Colonic mucosa (tissue), 4 donors: Measurements from ENCODE around the gene FRMD8. TPM values are rescaled to one million over a fixed set of nuclear protein-coding genes. Genes with fewer than 3 reads are reported as not detected.
A peak's percentile ranks its signal among the peaks of the same experiment; 100 is the strongest.

Source experiments
- DNase-seq: peaks from one replicate; pipeline ENCODE4 v3.0.0-alpha.2; 2020
- H3K27ac ChIP-seq: fragments of 200-600 bp; one replicate; pipeline ENCODE4 v1.8.0; 2021
- H3K27me3 ChIP-seq: fragments of 200-600 bp; one replicate; pipeline ENCODE4 v1.8.0; 2021
- H3K36me3 ChIP-seq: fragments of 200-600 bp; one replicate; pipeline ENCODE4 v1.8.0; 2021
- H3K4me1 ChIP-seq: fragments of 200-600 bp; one replicate; pipeline ENCODE4 v1.8.0; 2021; ENCODE audit warnings: mild to moderate bottlenecking
- H3K4me3 ChIP-seq: fragments of 200-600 bp; one replicate; pipeline ENCODE4 v1.8.0; 2021
- H3K9ac ChIP-seq, 2 donors: one replicate each; pipeline ENCODE4 v1.7.0; 2013; ENCODE audit warnings: control low read depth in 2 of 2, low read depth in 2 of 2, low read length in 2 of 2
- H3K9me3 ChIP-seq: fragments of 200-600 bp; one replicate; pipeline ENCODE4 v1.8.0; 2021
- intact Hi-C: fragments of 100-400 bp; cut with DNase I; formaldehyde crosslinking; loops from one replicate; pipeline ENCODE4 v1.14.1; 2022
- total RNA-seq, 2 donors: library from RNA; stranded (reverse); fragmentation: NEBNext Ultra II Directional in 1 of 2; extraction: Animal tissue kit (Norgen Biotek cat#: 25700) in 1 of 2; gene quantifications; one replicate each; pipeline ENCODE4 v1.2.1, GENCODE V29; 2021
- TF ChIP-seq, protein P1 (sequence below): fragments of 200-600 bp; IDR thresholded peaks from one replicate; pipeline ENCODE4 v1.8.0; 2022; ENCODE audit warnings: antibody characterized with exemption, mild to moderate bottlenecking
- donor health status: healthy.
- donor health status: DM: no; HTN: no; CAD: no.
- donor health status: DM: no; HTN: no; CAD: no.

The FRMD8 gene
- total RNA-seq, 2 donors from 2014 or later: 30.7 to 43.9 TPM

DNA sequence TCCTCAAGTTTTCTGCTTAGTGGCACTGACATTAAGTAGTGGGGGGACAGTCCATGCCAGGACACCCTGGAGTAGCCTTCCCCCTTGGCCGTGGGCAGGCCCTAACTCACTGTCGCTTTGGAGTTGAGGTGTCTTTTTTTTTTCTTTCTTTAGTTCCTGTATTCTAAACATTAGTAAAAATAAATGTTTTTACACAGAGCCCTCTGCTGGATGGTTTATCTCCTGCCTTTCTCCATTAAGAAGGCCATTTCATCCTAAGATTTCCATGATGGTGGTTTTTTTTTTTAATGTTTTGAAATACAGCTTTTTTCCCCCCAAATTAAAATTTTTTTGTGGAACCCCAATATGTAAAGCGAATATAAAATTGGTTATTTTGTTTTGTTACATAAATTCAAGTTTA, 33.7 kb upstream of the FRMD8 start:
- Histone ChIP-seq H3K9ac (no peak overlapping the region), H3K36me3 (peaks cover 27% of the 10 kb centered on the region), H3K4me1 (no peaks in the 10 kb centered on the region), H3K4me3 (no peak overlapping the region), H3K27ac (no peak overlapping the region), H3K27me3 (no peaks in the 10 kb centered on the region), H3K9me3 (no peaks in the 10 kb centered on the region)
- intact Hi-C loops: no loop called here
- DNase-seq: no peak
- TF ChIP-seq, protein P1, sequence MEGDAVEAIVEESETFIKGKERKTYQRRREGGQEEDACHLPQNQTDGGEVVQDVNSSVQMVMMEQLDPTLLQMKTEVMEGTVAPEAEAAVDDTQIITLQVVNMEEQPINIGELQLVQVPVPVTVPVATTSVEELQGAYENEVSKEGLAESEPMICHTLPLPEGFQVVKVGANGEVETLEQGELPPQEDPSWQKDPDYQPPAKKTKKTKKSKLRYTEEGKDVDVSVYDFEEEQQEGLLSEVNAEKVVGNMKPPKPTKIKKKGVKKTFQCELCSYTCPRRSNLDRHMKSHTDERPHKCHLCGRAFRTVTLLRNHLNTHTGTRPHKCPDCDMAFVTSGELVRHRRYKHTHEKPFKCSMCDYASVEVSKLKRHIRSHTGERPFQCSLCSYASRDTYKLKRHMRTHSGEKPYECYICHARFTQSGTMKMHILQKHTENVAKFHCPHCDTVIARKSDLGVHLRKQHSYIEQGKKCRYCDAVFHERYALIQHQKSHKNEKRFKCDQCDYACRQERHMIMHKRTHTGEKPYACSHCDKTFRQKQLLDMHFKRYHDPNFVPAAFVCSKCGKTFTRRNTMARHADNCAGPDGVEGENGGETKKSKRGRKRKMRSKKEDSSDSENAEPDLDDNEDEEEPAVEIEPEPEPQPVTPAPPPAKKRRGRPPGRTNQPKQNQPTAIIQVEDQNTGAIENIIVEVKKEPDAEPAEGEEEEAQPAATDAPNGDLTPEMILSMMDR: peak; percentile 14

DNA sequence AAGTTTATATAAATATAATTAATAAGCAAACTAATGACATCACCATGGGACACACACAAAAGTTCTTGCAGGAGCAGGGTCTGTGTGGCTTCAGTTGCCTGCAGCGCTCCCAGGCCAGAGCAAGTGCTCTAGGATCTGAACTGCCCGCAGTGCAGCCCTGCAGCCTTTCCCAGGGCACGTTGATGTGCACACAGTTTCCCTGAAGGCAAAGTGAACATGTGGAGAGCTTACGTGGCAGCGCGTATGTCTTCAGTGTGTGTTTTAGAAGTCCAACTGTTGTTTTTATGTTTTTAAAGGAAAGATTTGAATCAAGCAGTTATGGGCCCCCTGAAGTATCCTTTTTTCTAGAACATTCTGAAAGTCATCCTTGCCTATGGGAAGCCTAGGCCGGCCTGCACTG, 33.1 kb upstream of the FRMD8 start:
- no peaks in the 10 kb centered on the region for H3K4me1 ChIP-seq
- no peaks in the 10 kb centered on the region for H3K27me3 ChIP-seq
- TF ChIP-seq, protein P1: no peak
- H3K4me3 ChIP-seq: no peak overlapping the region
- no peak overlapping the region for H3K9ac ChIP-seq
- intact Hi-C loops: no loop called here
- no peaks in the 10 kb centered on the region for H3K9me3 ChIP-seq
- no peak overlapping the region for H3K27ac ChIP-seq
- peaks cover 27% of the 10 kb centered on the region for H3K36me3 ChIP-seq
- DNase-seq: no peak

DNA sequence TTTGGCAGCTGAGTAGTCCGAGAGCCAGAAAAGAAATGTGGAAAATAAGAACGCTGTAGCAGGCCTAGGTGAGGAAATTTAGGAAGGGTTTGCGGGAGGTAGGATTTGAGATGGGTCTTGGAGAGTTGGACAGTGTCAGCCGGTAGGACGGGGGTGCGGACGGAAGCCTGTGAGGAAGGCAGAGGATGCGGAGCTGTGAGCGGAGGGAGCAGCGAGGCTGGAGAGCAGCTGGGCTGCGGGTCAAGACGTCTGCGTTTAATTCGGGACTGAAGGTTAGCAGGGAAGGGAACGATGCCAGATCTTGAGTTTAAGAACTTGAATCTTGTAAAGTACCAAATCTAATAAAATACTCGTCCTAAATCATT, 32.6 kb upstream of the FRMD8 start:
- Histone ChIP-seq H3K36me3 (peaks cover 22% of the 10 kb centered on the region), H3K4me3 (peak overlapping the region; percentile 77), H3K9me3 (no peaks in the 10 kb centered on the region), H3K9ac (peak overlapping the region in 1 of 2 donors; percentile 77), H3K27ac (peak overlapping the region; percentile 56), H3K4me1 (no peaks in the 10 kb centered on the region), H3K27me3 (no peaks in the 10 kb centered on the region)
- DNase-seq: no peak
- TF ChIP-seq, protein P1: no peak
- intact Hi-C loops: no loop called here

DNA sequence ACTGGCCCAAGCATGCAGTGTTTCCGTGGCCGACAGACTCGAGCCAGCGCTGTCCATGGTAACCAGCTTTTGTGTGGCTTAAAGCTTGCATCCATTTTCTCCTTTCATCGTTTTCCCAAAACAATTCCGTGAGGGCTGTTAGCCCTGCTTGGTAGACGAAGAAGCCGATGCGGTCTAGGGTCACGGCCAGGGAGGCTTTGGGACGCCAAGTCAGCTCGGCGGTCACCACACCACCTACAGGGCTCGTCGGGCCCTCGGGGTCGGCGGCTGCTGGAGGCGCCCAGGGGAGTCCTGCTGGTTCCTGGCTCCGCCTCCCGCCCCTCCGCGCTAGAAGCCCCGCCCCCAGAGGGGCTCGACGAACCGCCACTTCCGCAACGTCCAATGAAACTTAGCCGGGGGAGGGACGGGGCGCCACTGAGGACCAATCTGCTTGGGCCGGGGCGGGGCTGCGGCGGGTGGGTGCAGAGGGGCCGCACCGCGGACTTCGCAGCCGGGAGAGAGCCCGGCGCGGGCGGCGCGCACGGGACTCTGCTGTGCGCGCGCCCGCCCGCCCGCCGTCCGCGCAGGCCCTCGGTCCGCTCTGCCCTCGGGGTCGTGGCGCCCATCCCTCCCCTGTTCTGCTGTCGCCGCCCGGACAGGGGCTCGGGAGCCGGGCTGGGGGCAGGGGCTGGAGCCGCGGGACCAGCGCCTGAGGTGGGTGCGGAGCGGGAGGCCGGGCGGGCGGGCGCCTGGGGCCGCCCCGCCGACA, 32.0 kb upstream of the FRMD8 start, which contains the start of gene TIGD3:
Gene TIGD3 (plus strand): TSS at position 487 of the 748 bp plus-strand sequence. CDS start 1,058 bp downstream, outside the sequence.
- Histone ChIP-seq H3K27me3 (no peaks in the 10 kb centered on the region), H3K9me3 (no peaks in the 10 kb centered on the region), H3K27ac (peak within 1 kb of the TSS; percentile 56), H3K4me1 (no peaks in the 10 kb centered on the region), H3K4me3 (peak within 1 kb of the TSS; percentile 77), H3K9ac (peak within 1 kb of the TSS; percentile 75 to 77), H3K36me3 (peaks cover 21% of the 10 kb centered on the region)
- intact Hi-C loops: no loop called here
- peak; percentile 99 for DNase-seq
- TF ChIP-seq, protein P1: no peak

DNA sequence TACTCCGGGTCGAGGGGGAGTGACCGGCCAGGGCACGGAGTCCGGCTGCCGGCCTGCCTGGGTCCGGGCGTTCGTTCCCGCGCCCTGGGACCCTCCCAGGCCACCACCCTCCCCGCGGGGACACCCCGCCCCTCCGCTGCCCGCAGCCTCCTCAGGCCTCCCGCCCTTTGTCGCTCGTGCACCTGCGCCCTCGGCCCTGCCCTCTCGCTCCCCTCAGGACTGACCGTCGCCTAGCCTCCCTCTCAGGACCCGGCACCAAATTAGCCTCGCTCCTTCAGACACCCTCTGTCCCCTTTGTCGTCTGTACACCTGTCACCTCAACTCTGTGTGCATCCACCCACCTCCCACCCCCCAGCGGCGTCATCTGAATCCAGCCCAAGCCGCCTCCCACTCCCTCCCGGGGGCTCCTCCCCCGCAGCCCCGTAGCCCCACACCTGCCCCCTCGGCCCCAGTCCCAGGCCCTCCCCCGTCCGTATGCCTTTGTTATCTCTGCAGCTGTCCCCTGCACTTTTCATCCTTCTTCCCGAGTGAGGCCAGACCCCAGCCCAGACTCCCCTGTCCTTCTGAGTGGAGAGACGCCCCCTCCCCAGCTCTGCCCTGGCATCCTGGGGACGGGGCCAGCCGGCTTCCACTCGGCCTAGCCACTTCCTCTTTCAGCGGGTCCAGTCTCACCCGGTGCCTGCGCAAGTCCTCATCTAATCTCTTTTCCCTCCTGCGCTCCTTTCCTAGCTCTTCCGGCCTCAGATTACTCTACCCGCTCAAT, 31.2 kb upstream of the FRMD8 start:
- Histone ChIP-seq H3K27me3 (no peaks in the 10 kb centered on the region), H3K4me3 (peak overlapping the region; percentile 77), H3K36me3 (peaks cover 16% of the 10 kb centered on the region), H3K27ac (no peak overlapping the region), H3K9me3 (no peaks in the 10 kb centered on the region), H3K9ac (peak overlapping the region; percentile 52 to 75), H3K4me1 (no peaks in the 10 kb centered on the region)
- DNase-seq: peak; percentile 57
- TF ChIP-seq, protein P1: no peak
- intact Hi-C loops: no loop called here
